K562 (cell line): Measurements from ENCODE around the gene C1orf74. TPM values are rescaled to one million over a fixed set of nuclear protein-coding genes. Genes with fewer than 3 reads are reported as not detected.

Experiments
- ATAC-seq: fragments of 200-7000 bp; cut with Tn5 transposase; 3 replicates; pipeline ENCODE4 v1.9.1; 2020; ENCODE audit warnings: moderate library complexity
- BruUV-seq: library from RNA; stranded (reverse); fragments of 400-500 nt; replicated peaks from 2 replicates; lab custom pipeline; 2021; lab: Mats Ljungman, UMichigan
- CTCF ChIA-PET: fragments of 300-600 bp; formaldehyde crosslinking; extraction: SDS; loops from one replicate; lab custom pipeline; 2021; ENCODE audit warnings: low intra/inter-chr PET ratio; lab: Yijun Ruan, JAX
- POLR2A ChIA-PET: fragments of 300-600, 350-650 bp; sonication (Branson Sonifier 250); formaldehyde crosslinking; extraction: SDS; loops from one replicate; lab custom pipeline; 2021; ENCODE audit warnings: antibody characterized with exemption, inconsistent platforms; lab: Yijun Ruan, JAX
- DNase-seq, 4 experiments: peaks; one replicate each; pipeline versions ENCODE4 v3.0.0 to v3.0.0-alpha.2; 2011 to 2018; ENCODE audit warnings: low spot score in 3 of 4, mixed read lengths in 3 of 4; ENCODE audit errors: extremely low read depth in 1 of 4
- FAIRE-seq: peaks from 2 replicates; lab custom pipeline; 2011; peaks lifted over from hg19 to GRCh38; lab: Jason Lieb, UNC
- H2AFZ ChIP-seq: 2 replicates; pipeline ENCODE4 v1.6.0; 2011; ENCODE audit warnings: low read depth, low read length, control low read depth, inconsistent platforms
- H3K27ac ChIP-seq: fragments of 200-600 bp; 3 replicates; pipeline ENCODE4 v1.8.0; 2011; ENCODE audit warnings: low read depth, mild to moderate bottlenecking, control low read depth, inconsistent platforms, low read length, moderate library complexity, mixed read lengths; ENCODE audit errors: extremely low read depth
- H3K27me3 ChIP-seq, 2 experiments: fragments of 300-600 bp in 1 of 2; 2 replicates in 1 of 2; 3 replicates in 1 of 2; pipeline versions ENCODE4 v1.6.0 to v1.8.0; 2011; ENCODE audit warnings: inconsistent platforms in 2 of 2, low read length in 2 of 2, mild to moderate bottlenecking in 1 of 2, mixed read lengths in 1 of 2, moderate library complexity in 1 of 2; ENCODE audit not compliant: control insufficient read depth in 2 of 2, insufficient read depth in 2 of 2
- H3K36me3 ChIP-seq: fragments of 300-600 bp; 3 replicates; pipeline ENCODE4 v1.8.0; 2011; ENCODE audit warnings: mild to moderate bottlenecking, low read length, inconsistent platforms; ENCODE audit not compliant: control insufficient read depth, insufficient read depth
- H3K4me1 ChIP-seq, 2 experiments: fragments of 200-600 bp in 1 of 2; replicated peaks in 1 of 2; 2 replicates in 1 of 2; 3 replicates in 1 of 2; pipeline versions ENCODE4 v1.5.1 to v1.8.0; 2011; ENCODE audit warnings: inconsistent platforms in 2 of 2, low read length in 2 of 2, mild to moderate bottlenecking in 1 of 2, mixed read lengths in 1 of 2, moderate library complexity in 1 of 2; ENCODE audit not compliant: control insufficient read depth in 2 of 2, insufficient read depth in 2 of 2
- H3K4me2 ChIP-seq: 2 replicates; pipeline ENCODE4 v1.6.1; 2011; ENCODE audit warnings: low read length, control low read depth, inconsistent platforms, mixed read lengths; ENCODE audit not compliant: insufficient read depth
- H3K4me3 ChIP-seq: fragments of 200-600 bp; sonication (generic), shearing (Covaris generic); 2 replicates; pipeline ENCODE4 v1.5.1; 2016; ENCODE audit warnings: control low read depth, inconsistent platforms
- H3K79me2 ChIP-seq: fragments of 200-600 bp; 3 replicates; pipeline ENCODE4 v1.8.0; 2011; ENCODE audit warnings: low read length, inconsistent platforms; ENCODE audit not compliant: control insufficient read depth, insufficient read depth
- H3K9ac ChIP-seq, 2 experiments: 2 replicates each; pipeline versions ENCODE4 v1.6.0 to v1.6.1; 2011; ENCODE audit warnings: low read depth in 2 of 2, low read length in 2 of 2, control low read depth in 1 of 2, inconsistent platforms in 1 of 2, mild to moderate bottlenecking in 1 of 2, mixed read lengths in 1 of 2; ENCODE audit not compliant: insufficient read depth in 1 of 2
- H3K9me1 ChIP-seq: one replicate; pipeline ENCODE4 v1.6.0; 2011; ENCODE audit warnings: inconsistent platforms, mild to moderate bottlenecking, low read length, moderate library complexity; ENCODE audit not compliant: control insufficient read depth, insufficient read depth
- H3K9me3 ChIP-seq: replicated peaks from 2 replicates; pipeline ENCODE4 v1.5.1; 2011; ENCODE audit warnings: low read depth, low read length, inconsistent platforms; ENCODE audit not compliant: control insufficient read depth, insufficient read depth
- H4K20me1 ChIP-seq: replicated peaks from 2 replicates; pipeline ENCODE4 v1.6.1; 2011; ENCODE audit warnings: low read length, inconsistent platforms, mixed read lengths; ENCODE audit not compliant: control insufficient read depth, insufficient read depth
- CBFB ChIP-seq: sonication (generic); formaldehyde crosslinking; IDR thresholded peaks from 2 replicates; pipeline ENCODE4 v1.4.0; 2020; ENCODE audit warnings: mild to moderate bottlenecking, missing genetic modification reagents
- HDAC3 ChIP-seq: fragments of 450-650 bp; IDR thresholded peaks from 2 replicates; pipeline ENCODE4 v1.6.1; 2018; ENCODE audit warnings: borderline replicate concordance, mild to moderate bottlenecking, moderate library complexity; ENCODE audit not compliant: partially characterized antibody
- PRDM10 ChIP-seq: fragments of 450-650 bp; IDR thresholded peaks from 2 replicates; pipeline ENCODE4 v1.6.1; 2018; ENCODE audit not compliant: partially characterized antibody
- SLC30A9 ChIP-seq: fragments of 250-450 bp; sonication (Bioruptor Pico); IDR thresholded peaks from 2 replicates; pipeline ENCODE4 v1.8.0; 2022; ENCODE audit warnings: mild to moderate bottlenecking, moderate library complexity
- SUPT5H ChIP-seq: fragments of 450-650 bp; IDR thresholded peaks from 2 replicates; pipeline ENCODE4 v1.6.1; 2016
- ZNF354B ChIP-seq: fragments of 250-450 bp; sonication (Bioruptor Pico); IDR thresholded peaks from 2 replicates; pipeline ENCODE4 v1.4.0; 2020
- WGBS: fragments of 100-300 bp; shearing (Covaris generic); methylation state at CpG from one replicate; pipeline ENCODE4 v1.1.6; 2016; ENCODE audit warnings: low coverage, mixed read lengths; ENCODE audit not compliant: insufficient coverage; ENCODE audit errors: missing lambda C conversion rate; 5-methylcytosine and 5-hydroxymethylcytosine counted together
- in situ Hi-C: fragments of 300-500 bp; cut with MboI; formaldehyde crosslinking; loops from 4 replicates; pipeline ENCODE4 v1.15.0; 2018; ENCODE audit warnings: inconsistent platforms, mixed read lengths
- intact Hi-C: fragments of 100-400 bp; cut with micrococcal nuclease; formaldehyde crosslinking; loops from 2 replicates; pipeline ENCODE4 v1.14.2; 2022
- polyA plus RNA-seq, 8 experiments: library from polyadenylated mRNA; depleted of rRNA in 4 of 8; stranded (reverse) in 5 of 8; unstranded in 3 of 8; fragments of >200 nt; fragmentation: Nextera tagmentation in 2 of 8; fragmentation: Illumina TruSeq in 1 of 8; extraction: Ambion mirVana in 2 of 8; extraction: Trizol in 1 of 8; gene quantifications; 2 replicates each; pipeline versions ENCODE4 v1.2.1 to v1.2.3, GENCODE V29; 2011 to 2014; ENCODE audit warnings: inconsistent platforms in 1 of 8, missing spikeins in 1 of 8
- total RNA-seq, 7 experiments: library from RNA; depleted of rRNA in 6 of 7; stranded (reverse); fragments of >200 nt in 6 of 7; fragmentation: Illumina TruSeq in 2 of 7; extraction: Trizol in 2 of 7; gene quantifications; 2 replicates each; pipeline versions ENCODE4 v1.2.1 to v1.2.3, GENCODE V29; 2011 to 2021; ENCODE audit warnings: low replicate concordance in 1 of 7

The C1orf74 gene
- total and polyA plus RNA-seq, 9 of the 15 experiments (the other 6 are each of a cell fraction or from before 2014, with no cell fraction given): 4.0 to 7.6 (median 5.7) TPM

DNA sequence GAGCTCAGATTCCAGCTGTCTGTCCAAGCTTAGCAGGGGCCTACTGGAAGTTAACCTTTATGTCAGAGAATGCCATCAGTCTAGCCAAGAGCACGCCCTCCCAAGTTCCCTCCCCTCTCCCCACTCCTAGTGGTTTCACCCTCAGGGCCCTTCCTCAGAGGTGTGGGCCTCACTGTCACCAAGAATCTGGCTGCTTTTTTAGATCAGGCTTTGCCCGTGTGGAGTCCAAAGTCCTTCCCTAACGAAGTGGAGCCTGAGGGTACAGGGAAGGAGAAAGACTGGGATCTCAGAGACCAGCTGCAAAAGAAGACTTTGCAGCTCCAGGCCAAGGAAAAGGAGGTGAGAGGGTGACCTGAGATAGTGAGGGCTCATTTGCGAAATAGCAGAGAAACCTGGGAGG is 4.1 kb downstream of the C1orf74 start:
- no peak overlapping the region for H3K4me3 ChIP-seq
- peaks cover 8% of the 10 kb centered on the region for H3K36me3 ChIP-seq
- peaks cover 6% of the 10 kb centered on the region for H3K9me3 ChIP-seq
- H3K9ac ChIP-seq: no peak overlapping the region; a peak in 1 of 4 replicates
- ATAC-seq (no peak), FAIRE-seq (no peak), DNase-seq (no peak)
- in situ Hi-C loops (no loop called here), intact Hi-C loops (no loop called here)
- H4K20me1 ChIP-seq: no peaks in the 10 kb centered on the region
- BruUV-seq: no TSS peak
- no peak overlapping the region for H3K4me2 ChIP-seq
- peaks cover 3 to 10% of the 10 kb centered on the region in 2 experiments; a peak in 3 of 5 replicates for H3K4me1 ChIP-seq
- no peaks in the 10 kb centered on the region for H3K9me1 ChIP-seq
- 30% methylated on average over 4 of the region's 4 CpGs for WGBS
- POLR2A ChIA-PET: interaction anchor here (0.6 kb wide), 1 partner anchor 8 kb away, joined by 3 read pairs; no protein-coding TSS in a partner anchor
- H3K79me2 ChIP-seq: peaks cover 11% of the 10 kb centered on the region; the same call in 2 of the 3 replicates
- CTCF ChIA-PET: no interaction called here
- no peak overlapping the region for H2AFZ ChIP-seq
- TF ChIP-seq ZNF354B (CRISPR knock-in tag) (no peak), SUPT5H (no peak), CBFB (CRISPR knock-in tag) (no peak), HDAC3 (no peak), SLC30A9 (CRISPR knock-in tag) (no peak), PRDM10 (peak; percentile 50)
- no peaks in the 10 kb centered on the region for H3K27me3 ChIP-seq
- H3K27ac ChIP-seq: no peak overlapping the region
